ENCODE measurements around the gene SIGLEC1. TPM values are rescaled to one million over a fixed set of nuclear protein-coding genes. Genes with fewer than 3 reads are reported as not detected.

The SIGLEC1 gene
- total RNA-seq, 1 experiment from 2014 or later = 0.17 TPM

DNA sequence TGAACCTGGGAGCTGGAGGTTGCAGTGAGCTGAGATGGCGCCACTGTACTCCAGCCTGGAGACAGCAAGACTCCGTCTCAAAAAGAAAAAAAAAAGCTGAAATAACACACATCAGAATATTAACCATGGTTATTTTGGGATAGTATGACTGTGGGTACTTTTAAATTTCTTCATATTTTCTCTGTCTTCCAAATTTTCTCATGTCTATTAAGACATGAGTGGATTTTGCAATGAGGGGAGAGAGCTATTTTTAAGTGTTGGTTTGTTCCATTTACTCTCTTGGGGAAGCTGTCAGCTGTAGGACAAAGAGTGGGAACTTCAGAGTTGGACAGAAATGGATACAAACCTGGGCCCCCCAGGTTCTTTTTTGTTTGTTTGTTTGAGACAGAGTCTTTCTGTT is 44.9 kb upstream of the SIGLEC1 start:
- Histone ChIP-seq H3K4me1 (ENCODE audit: control insufficient read depth in 1 of 2, insufficient read depth in 2 of 2, low read length in 2 of 2) (peaks cover 0 to 3% of the 10 kb centered on the region in 2 experiments; a peak in 1 of 4 replicates), H3K9me3 (ENCODE audit: control insufficient read depth in 1 of 2, insufficient read depth in 1 of 2, low read depth in 1 of 2, low read length in 2 of 2) (no peaks in the 10 kb centered on the region), H3K9ac (ENCODE audit: low read length) (no peak overlapping the region), H3K4me2 (ENCODE audit: low read length) (no peak overlapping the region), H3K4me3 (replicated peaks in 1 of 2; ENCODE audit: low read depth in 1 of 2, low read length in 2 of 2) (no peak overlapping the region), H3K9me2 (ENCODE audit: insufficient read depth) (no peaks in the 10 kb centered on the region), H3K36me3 (ENCODE audit: control insufficient read depth in 1 of 2, insufficient read depth in 2 of 2, low read length in 2 of 2) (peaks cover 9 to 38% of the 10 kb centered on the region in 2 experiments; a peak in 3 of 4 replicates), H3K27me3 (ENCODE audit: insufficient read depth, low read length) (no peaks in the 10 kb centered on the region), H2AFZ (ENCODE audit: low read depth, low read length, poor library complexity, severe bottlenecking) (no peak overlapping the region), H3K79me2 (ENCODE audit: insufficient read depth, low read length) (peaks cover 14% of the 10 kb centered on the region), H3K27ac (ENCODE audit: low read depth, low read length) (no peak overlapping the region), H4K20me1 (ENCODE audit: insufficient read depth) (no peaks in the 10 kb centered on the region)
- BruUV-seq (replicated peaks) = no TSS peak
- RAD21 ChIA-PET (ENCODE audit: low non-redundant PET in 1 of 2, low total read pairs in 2 of 2, uncharacterized antibody in 2 of 2, unreplicated experiment in 2 of 2) = no interaction called here
- intact Hi-C loops (cut with micrococcal nuclease) = no loop called here
- POLR2A ChIA-PET = interaction anchor here (1.3 kb wide), 1 partner anchor 10 kb away, joined by 3 read pairs; the partner anchor contains the start of gene ADISSP
- TF ChIP-seq RAD21 (IDR thresholded peaks at IDR 0.05; ENCODE audit: low read depth) (no peak), EZH2 (IDR thresholded peaks at IDR 0.05) (no peak), CBX3 (IDR thresholded peaks at IDR 0.05; ENCODE audit: low read depth) (no peak), ZFX (IDR thresholded peaks at IDR 0.05) (no peak), REST (IDR thresholded peaks at IDR 0.05; ENCODE audit: low read depth) (no peak), JUND (IDR thresholded peaks at IDR 0.05) (no peak), ELF1 (IDR thresholded peaks at IDR 0.05; ENCODE audit: borderline replicate concordance, low read depth) (no peak), YY1 (IDR thresholded peaks at IDR 0.05; ENCODE audit: extremely low read depth, insufficient replicate concordance, low read depth, low read length) (no peak), POLR2A (IDR thresholded peaks at IDR 0.05; ENCODE audit: borderline replicate concordance, extremely low read depth, insufficient read depth, insufficient read length) (no peak), EZH2phosphoT487 (IDR thresholded peaks at IDR 0.05; ENCODE audit: borderline replicate concordance) (no peak), ZNF274 (IDR thresholded peaks at IDR 0.05; ENCODE audit: low read depth, low read length) (no peak), FOSL1 (IDR thresholded peaks at IDR 0.05; ENCODE audit: low read depth) (no peak), SP1 (IDR thresholded peaks at IDR 0.05; ENCODE audit: low read depth) (no peak), TCF7L2 (IDR thresholded peaks at IDR 0.05; ENCODE audit: borderline replicate concordance, extremely low read depth, insufficient read depth, insufficient read length) (no peak)
- TF ChIP-seq, protein P1, sequence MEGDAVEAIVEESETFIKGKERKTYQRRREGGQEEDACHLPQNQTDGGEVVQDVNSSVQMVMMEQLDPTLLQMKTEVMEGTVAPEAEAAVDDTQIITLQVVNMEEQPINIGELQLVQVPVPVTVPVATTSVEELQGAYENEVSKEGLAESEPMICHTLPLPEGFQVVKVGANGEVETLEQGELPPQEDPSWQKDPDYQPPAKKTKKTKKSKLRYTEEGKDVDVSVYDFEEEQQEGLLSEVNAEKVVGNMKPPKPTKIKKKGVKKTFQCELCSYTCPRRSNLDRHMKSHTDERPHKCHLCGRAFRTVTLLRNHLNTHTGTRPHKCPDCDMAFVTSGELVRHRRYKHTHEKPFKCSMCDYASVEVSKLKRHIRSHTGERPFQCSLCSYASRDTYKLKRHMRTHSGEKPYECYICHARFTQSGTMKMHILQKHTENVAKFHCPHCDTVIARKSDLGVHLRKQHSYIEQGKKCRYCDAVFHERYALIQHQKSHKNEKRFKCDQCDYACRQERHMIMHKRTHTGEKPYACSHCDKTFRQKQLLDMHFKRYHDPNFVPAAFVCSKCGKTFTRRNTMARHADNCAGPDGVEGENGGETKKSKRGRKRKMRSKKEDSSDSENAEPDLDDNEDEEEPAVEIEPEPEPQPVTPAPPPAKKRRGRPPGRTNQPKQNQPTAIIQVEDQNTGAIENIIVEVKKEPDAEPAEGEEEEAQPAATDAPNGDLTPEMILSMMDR (IDR thresholded peaks at IDR 0.05 in 2 of 3, conservative IDR thresholded peaks at IDR 0.05 in 1 of 3; ENCODE audit: borderline replicate concordance in 1 of 3, insufficient read depth in 1 of 3, low read depth in 2 of 3, low read length in 2 of 3) = no peak
- TF ChIP-seq, protein P2, sequence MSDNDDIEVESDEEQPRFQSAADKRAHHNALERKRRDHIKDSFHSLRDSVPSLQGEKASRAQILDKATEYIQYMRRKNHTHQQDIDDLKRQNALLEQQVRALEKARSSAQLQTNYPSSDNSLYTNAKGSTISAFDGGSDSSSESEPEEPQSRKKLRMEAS (IDR thresholded peaks at IDR 0.05) = no peak
- TF ChIP-seq, protein P3, sequence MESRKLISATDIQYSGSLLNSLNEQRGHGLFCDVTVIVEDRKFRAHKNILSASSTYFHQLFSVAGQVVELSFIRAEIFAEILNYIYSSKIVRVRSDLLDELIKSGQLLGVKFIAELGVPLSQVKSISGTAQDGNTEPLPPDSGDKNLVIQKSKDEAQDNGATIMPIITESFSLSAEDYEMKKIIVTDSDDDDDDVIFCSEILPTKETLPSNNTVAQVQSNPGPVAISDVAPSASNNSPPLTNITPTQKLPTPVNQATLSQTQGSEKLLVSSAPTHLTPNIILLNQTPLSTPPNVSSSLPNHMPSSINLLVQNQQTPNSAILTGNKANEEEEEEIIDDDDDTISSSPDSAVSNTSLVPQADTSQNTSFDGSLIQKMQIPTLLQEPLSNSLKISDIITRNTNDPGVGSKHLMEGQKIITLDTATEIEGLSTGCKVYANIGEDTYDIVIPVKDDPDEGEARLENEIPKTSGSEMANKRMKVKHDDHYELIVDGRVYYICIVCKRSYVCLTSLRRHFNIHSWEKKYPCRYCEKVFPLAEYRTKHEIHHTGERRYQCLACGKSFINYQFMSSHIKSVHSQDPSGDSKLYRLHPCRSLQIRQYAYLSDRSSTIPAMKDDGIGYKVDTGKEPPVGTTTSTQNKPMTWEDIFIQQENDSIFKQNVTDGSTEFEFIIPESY (IDR thresholded peaks at IDR 0.05; ENCODE audit: extremely low read depth, insufficient replicate concordance, low read length) = no peak
- no peak for ATAC-seq
- no peak for DNase-seq (ENCODE audit: low read depth, low spot score)
- CTCF ChIA-PET = interaction anchor here (1.2 to 1.6 kb wide), 3 partner anchors 10 to 12 kb away, joined by 3 to 6 read pairs (median 4); partner anchors contain the start of gene ADISSP
